ENCODE results near the gene WDR77. TPM values are rescaled to one million over a fixed set of nuclear protein-coding genes. Genes with fewer than 3 reads are reported as not detected.
A peak's percentile ranks its signal among the peaks of the same experiment; 100 is the strongest.

Gene WDR77
- total RNA-seq, 1 experiment from 2014 or later: 154 TPM

- no peaks in the 10 kb centered on the region for H3K9me3 ChIP-seq
- H3K36me3 ChIP-seq: no peaks in the 10 kb centered on the region
- no peak for DNase-seq
- H3K4me3 ChIP-seq: no peak overlapping the region
- H3K27me3 ChIP-seq: no peaks in the 10 kb centered on the region
Observed at GRCh38 chr1:111415461-111415860, 33.6 kb downstream of the WDR77 start.

- Histone ChIP-seq H3K27me3 (no peaks in the 10 kb centered on the region), H3K36me3 (no peaks in the 10 kb centered on the region), H3K9me3 (no peaks in the 10 kb centered on the region), H3K4me3 (no peak overlapping the region)
- no peak for DNase-seq
Observed at GRCh38 chr1:111414756-111415155, 34.3 kb downstream of the WDR77 start.

GRCh38 chr1:111412839-111413238 lies 36.2 kb downstream of the WDR77 start:
- no peaks in the 10 kb centered on the region for H3K36me3 ChIP-seq
- H3K27me3 ChIP-seq: no peaks in the 10 kb centered on the region
- H3K4me3 ChIP-seq: no peak overlapping the region
- no peak for DNase-seq
- no peaks in the 10 kb centered on the region for H3K9me3 ChIP-seq

- no peaks in the 10 kb centered on the region for H3K9me3 ChIP-seq
Observed at GRCh38 chr1:111407301-111407700, 41.8 kb downstream of the WDR77 start.

GRCh38 chr1:111406321-111406768 lies 42.7 kb downstream of the WDR77 start:
- peak; percentile 24 for DNase-seq
- H3K36me3 ChIP-seq: no peaks in the 10 kb centered on the region
- H3K9me3 ChIP-seq: no peaks in the 10 kb centered on the region
- peaks cover 41% of the 10 kb centered on the region for H3K27me3 ChIP-seq
- H3K4me3 ChIP-seq: no peak overlapping the region

More at GRCh38 chr1:111407301-111407700, 41.8 kb downstream of the WDR77 start:
- no peaks in the 10 kb centered on the region for H3K36me3 ChIP-seq
- no peak for DNase-seq
- peaks cover 33% of the 10 kb centered on the region for H3K27me3 ChIP-seq
- no peak overlapping the region for H3K4me3 ChIP-seq

GRCh38 chr1:111404588-111404987 lies 44.5 kb downstream of the WDR77 start:
- no peak for DNase-seq
- no peak overlapping the region for H3K4me3 ChIP-seq
- peaks cover 50% of the 10 kb centered on the region for H3K27me3 ChIP-seq
- H3K9me3 ChIP-seq: no peaks in the 10 kb centered on the region
- no peaks in the 10 kb centered on the region for H3K36me3 ChIP-seq

GRCh38 chr1:111402083-111402482 lies 47.0 kb downstream of the WDR77 start:
- Histone ChIP-seq H3K36me3 (no peaks in the 10 kb centered on the region), H3K27me3 (peaks cover 60% of the 10 kb centered on the region), H3K9me3 (peaks cover 8% of the 10 kb centered on the region), H3K4me3 (no peak overlapping the region)
- no peak for DNase-seq

GRCh38 chr1:111399792-111400610 lies 49.1 kb downstream of the WDR77 start:
- peaks cover 44% of the 10 kb centered on the region for H3K27me3 ChIP-seq
- H3K9me3 ChIP-seq: peaks cover 8% of the 10 kb centered on the region
- no peaks in the 10 kb centered on the region for H3K36me3 ChIP-seq
- no peak overlapping the region for H3K4me3 ChIP-seq
- DNase-seq: no peak

GRCh38 chr1:111392460-111392945 lies 56.6 kb downstream of the WDR77 start:
- H3K4me3 ChIP-seq: no peak overlapping the region
- peaks cover 10% of the 10 kb centered on the region for H3K27me3 ChIP-seq
- no peaks in the 10 kb centered on the region for H3K36me3 ChIP-seq
- DNase-seq: no peak
- no peaks in the 10 kb centered on the region for H3K9me3 ChIP-seq

GRCh38 chr1:111392042-111392441 lies 57.0 kb downstream of the WDR77 start:
- no peaks in the 10 kb centered on the region for H3K9me3 ChIP-seq
- H3K27me3 ChIP-seq: peaks cover 9% of the 10 kb centered on the region; the same call in 1 of the 2 replicates
- no peak for DNase-seq
- H3K4me3 ChIP-seq: no peak overlapping the region
- H3K36me3 ChIP-seq: no peaks in the 10 kb centered on the region

Other genes with a start within 250 kb of the WDR77 start
- 2.6 and 4.7 TPM in 2 replicates for gene DENND2D, start 248.6 kb downstream of the WDR77 start, total RNA-seq (2014; rRNA removed; shearing (Covaris generic); ENCODE audit: low replicate concordance)
- 1.6 and 3.2 TPM in 2 replicates for gene CHI3L2, start 221.5 kb downstream of the WDR77 start, total RNA-seq (2014; rRNA removed; shearing (Covaris generic); ENCODE audit: low replicate concordance)
- gene CHIA, start 158.4 kb downstream of the WDR77 start, total RNA-seq (2014; rRNA removed; shearing (Covaris generic); ENCODE audit: low replicate concordance): not detected in 2 replicates
- not detected in 2 replicates for gene OVGP1, start 21.5 kb downstream of the WDR77 start, total RNA-seq (2014; rRNA removed; shearing (Covaris generic); ENCODE audit: low replicate concordance)
- gene ATP5PB, start 208 bp upstream of the WDR77 start, total RNA-seq (2014; rRNA removed; shearing (Covaris generic); ENCODE audit: low replicate concordance): 440 and 880 TPM in 2 replicates
- gene C1orf162, start 24.7 kb upstream of the WDR77 start, total RNA-seq (2014; rRNA removed; shearing (Covaris generic); ENCODE audit: low replicate concordance): 0.26 and 1.4 TPM in 2 replicates
- not detected in 2 replicates for gene ADORA3, start 54.4 kb upstream of the WDR77 start, total RNA-seq (2014; rRNA removed; shearing (Covaris generic); ENCODE audit: low replicate concordance)
- not detected in 2 replicates for gene TMIGD3, start 54.4 kb upstream of the WDR77 start, total RNA-seq (2014; rRNA removed; shearing (Covaris generic); ENCODE audit: low replicate concordance)
- 20.6 and 35.6 TPM in 2 replicates for gene RAP1A, start 170.5 kb upstream of the WDR77 start, total RNA-seq (2014; rRNA removed; shearing (Covaris generic); ENCODE audit: low replicate concordance)

Measured in MG63 (cell line).